ENCODE results near the gene ASB13.
A peak's percentile ranks its signal among the peaks of the same experiment; 100 is the strongest.

The ASB13 gene

GRCh38 chr10:5589661-5590511 lies 76.5 kb downstream of the ASB13 start:
- DNase-seq (ENCODE audit: low read depth): peak; percentile 53
- TF ChIP-seq, protein P1, sequence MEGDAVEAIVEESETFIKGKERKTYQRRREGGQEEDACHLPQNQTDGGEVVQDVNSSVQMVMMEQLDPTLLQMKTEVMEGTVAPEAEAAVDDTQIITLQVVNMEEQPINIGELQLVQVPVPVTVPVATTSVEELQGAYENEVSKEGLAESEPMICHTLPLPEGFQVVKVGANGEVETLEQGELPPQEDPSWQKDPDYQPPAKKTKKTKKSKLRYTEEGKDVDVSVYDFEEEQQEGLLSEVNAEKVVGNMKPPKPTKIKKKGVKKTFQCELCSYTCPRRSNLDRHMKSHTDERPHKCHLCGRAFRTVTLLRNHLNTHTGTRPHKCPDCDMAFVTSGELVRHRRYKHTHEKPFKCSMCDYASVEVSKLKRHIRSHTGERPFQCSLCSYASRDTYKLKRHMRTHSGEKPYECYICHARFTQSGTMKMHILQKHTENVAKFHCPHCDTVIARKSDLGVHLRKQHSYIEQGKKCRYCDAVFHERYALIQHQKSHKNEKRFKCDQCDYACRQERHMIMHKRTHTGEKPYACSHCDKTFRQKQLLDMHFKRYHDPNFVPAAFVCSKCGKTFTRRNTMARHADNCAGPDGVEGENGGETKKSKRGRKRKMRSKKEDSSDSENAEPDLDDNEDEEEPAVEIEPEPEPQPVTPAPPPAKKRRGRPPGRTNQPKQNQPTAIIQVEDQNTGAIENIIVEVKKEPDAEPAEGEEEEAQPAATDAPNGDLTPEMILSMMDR (IDR thresholded peaks at IDR 0.05; ENCODE audit: low read depth, low read length, missing control alignments): peak; percentile 59
- in situ Hi-C loops (cut with HindIII; ENCODE audit: low sequenced_read_pairs): no loop called here
- no peak overlapping the region for H3K4me3 ChIP-seq (ENCODE audit: low read depth, low read length)

GRCh38 chr10:5589011-5589660 lies 77.3 kb downstream of the ASB13 start:
- TF ChIP-seq, protein P1 (IDR thresholded peaks at IDR 0.05; ENCODE audit: low read depth, low read length, missing control alignments): no peak
- no peak for DNase-seq (ENCODE audit: low read depth)

More at GRCh38 chr10:5589011-5589660, 77.3 kb downstream of the ASB13 start:
- in situ Hi-C loops (cut with HindIII; ENCODE audit: low sequenced_read_pairs): no loop called here
- H3K4me3 ChIP-seq (ENCODE audit: low read depth, low read length): no peak overlapping the region
